Skeletal muscle tissue (tissue), 4 donors: ENCODE measurements around the gene NUDT9. TPM values are rescaled to one million over a fixed set of nuclear protein-coding genes. Genes with fewer than 3 reads are reported as not detected.
"Not testable (repeated sequence)": the region's sequence is repeated elsewhere in the genome, so short reads cannot be mapped to it uniquely, and the experiment has no call there.

Source experiments
- H3K27ac ChIP-seq: one replicate; pipeline ENCODE4 v1.7.0; 2013; ENCODE audit warnings: mild to moderate bottlenecking, low read depth, low read length, inconsistent platforms
- H3K27me3 ChIP-seq, 3 donors: one replicate each; pipeline ENCODE4 v1.7.0; 2013; ENCODE audit warnings: low read length in 3 of 3; ENCODE audit not compliant: control insufficient read depth in 3 of 3, insufficient read depth in 3 of 3
- H3K36me3 ChIP-seq, 3 donors: one replicate each; pipeline ENCODE4 v1.7.0; 2013; ENCODE audit warnings: low read length in 3 of 3; ENCODE audit not compliant: control insufficient read depth in 3 of 3, insufficient read depth in 3 of 3
- H3K4me1 ChIP-seq, 3 donors: one replicate each; pipeline ENCODE4 v1.7.0; 2013; ENCODE audit warnings: low read length in 3 of 3, mild to moderate bottlenecking in 3 of 3; ENCODE audit not compliant: control insufficient read depth in 3 of 3, insufficient read depth in 3 of 3
- H3K4me3 ChIP-seq, 3 donors: one replicate each; pipeline ENCODE4 v1.7.0; 2013; ENCODE audit warnings: low read length in 3 of 3
- H3K9ac ChIP-seq, 3 donors: one replicate each; pipeline ENCODE4 v1.7.0; 2013; ENCODE audit warnings: low read length in 3 of 3, mild to moderate bottlenecking in 3 of 3, moderate library complexity in 2 of 3, low read depth in 1 of 3
- H3K9me3 ChIP-seq, 3 donors: one replicate each; pipeline ENCODE4 v1.7.0; 2013; ENCODE audit warnings: low read length in 3 of 3; ENCODE audit not compliant: control insufficient read depth in 3 of 3
- total RNA-seq: library from RNA; depleted of rRNA; stranded (reverse); fragments of >200 nt; gene quantifications from one replicate; pipeline ENCODE4 v1.2.3, GENCODE V29; 2014
- donor health status: Osteomylitis.

NUDT9 gene
- total RNA-seq, 1 donor from 2014 or later, result 15.7 TPM

DNA sequence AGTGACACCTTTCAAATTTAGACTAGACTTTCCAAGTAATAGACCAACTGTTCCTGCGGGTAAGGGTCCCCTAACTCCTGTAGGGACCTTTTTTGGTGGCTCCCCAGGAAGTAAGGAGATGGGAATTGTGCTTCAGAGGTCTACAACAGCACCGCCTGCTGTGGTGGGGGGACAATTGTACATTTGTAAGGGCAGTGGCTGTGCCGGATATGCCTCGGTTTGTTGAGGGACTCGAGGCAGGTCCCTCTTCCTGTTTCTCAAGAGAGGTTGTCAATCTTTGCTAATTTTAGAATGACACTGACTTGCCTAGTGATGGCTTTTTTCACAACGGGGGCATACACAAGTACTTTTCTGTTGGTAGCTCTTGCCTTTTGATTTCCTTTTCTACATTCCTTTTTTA lies 15.9 kb upstream of the NUDT9 start:
- no peaks in the 10 kb centered on the region for H3K27me3 ChIP-seq
- no peak overlapping the region for H3K27ac ChIP-seq
- H3K4me3 ChIP-seq, result no peak overlapping the region
- H3K9me3 ChIP-seq, result no peaks in the 10 kb centered on the region
- H3K36me3 ChIP-seq, result no peaks in the 10 kb centered on the region
- no peak overlapping the region for H3K9ac ChIP-seq
- H3K4me1 ChIP-seq, result no peaks in the 10 kb centered on the region

DNA sequence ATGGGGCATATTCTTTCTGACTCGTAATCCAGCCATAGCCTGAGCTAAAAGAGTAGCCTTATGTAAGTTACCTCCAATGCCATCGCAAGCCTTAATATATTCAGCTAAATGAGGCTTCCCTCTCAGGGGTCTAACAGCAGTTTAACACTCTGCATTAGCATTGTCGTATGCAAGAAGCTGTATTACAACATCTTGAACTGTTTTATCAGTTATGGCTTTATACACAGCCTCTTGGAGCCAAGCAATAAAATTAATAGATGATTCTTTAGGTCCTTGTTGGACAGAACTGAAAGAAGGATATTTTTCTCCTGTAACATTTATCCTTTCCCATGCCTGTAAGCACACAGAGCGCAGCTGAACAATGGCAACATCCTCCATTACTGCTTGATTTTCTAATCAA lies 15.5 kb upstream of the NUDT9 start:
- H3K4me3 ChIP-seq, H3K9me3 ChIP-seq, H3K4me1 ChIP-seq, H3K27ac ChIP-seq, H3K27me3 ChIP-seq, H3K36me3 ChIP-seq, H3K9ac ChIP-seq: not testable (repeated sequence)

- H3K9me3 ChIP-seq, result no peaks in the 10 kb centered on the region
- no peaks in the 10 kb centered on the region for H3K4me1 ChIP-seq
- H3K9ac ChIP-seq, result no peak overlapping the region
- H3K27ac ChIP-seq, result no peak overlapping the region
- no peaks in the 10 kb centered on the region for H3K27me3 ChIP-seq
- no peak overlapping the region for H3K4me3 ChIP-seq
- H3K36me3 ChIP-seq, result no peaks in the 10 kb centered on the region
Measured at GRCh38 chr4:87409420-87409939, 12.9 kb upstream of the NUDT9 start.

DNA sequence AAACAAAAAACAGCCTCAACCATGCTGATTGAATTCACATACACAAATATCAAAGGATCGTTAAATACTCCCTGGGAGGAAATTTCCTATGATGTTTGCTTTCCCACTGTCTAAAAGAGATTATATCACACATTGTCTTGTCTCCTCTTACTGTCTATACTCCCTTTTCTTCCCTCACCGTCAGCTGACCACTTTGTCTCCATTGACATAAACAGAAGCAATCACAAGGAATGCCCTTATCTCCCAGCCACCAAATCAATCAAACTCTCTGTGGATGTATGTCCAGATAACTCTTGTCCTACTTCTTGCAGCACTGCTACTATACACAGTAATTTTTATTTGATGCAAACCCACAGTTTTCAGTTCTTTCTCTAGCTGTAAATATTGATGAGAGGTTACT lies 12.2 kb upstream of the NUDT9 start:
- Histone ChIP-seq H3K27ac (no peak overlapping the region), H3K9me3 (no peaks in the 10 kb centered on the region), H3K36me3 (no peaks in the 10 kb centered on the region), H3K4me1 (no peaks in the 10 kb centered on the region), H3K27me3 (no peaks in the 10 kb centered on the region), H3K9ac (no peak overlapping the region), H3K4me3 (no peak overlapping the region)

GRCh38 chr4:87410679-87411078 lies 11.7 kb upstream of the NUDT9 start:
- Histone ChIP-seq H3K4me1 (no peaks in the 10 kb centered on the region), H3K9ac (no peak overlapping the region)

DNA sequence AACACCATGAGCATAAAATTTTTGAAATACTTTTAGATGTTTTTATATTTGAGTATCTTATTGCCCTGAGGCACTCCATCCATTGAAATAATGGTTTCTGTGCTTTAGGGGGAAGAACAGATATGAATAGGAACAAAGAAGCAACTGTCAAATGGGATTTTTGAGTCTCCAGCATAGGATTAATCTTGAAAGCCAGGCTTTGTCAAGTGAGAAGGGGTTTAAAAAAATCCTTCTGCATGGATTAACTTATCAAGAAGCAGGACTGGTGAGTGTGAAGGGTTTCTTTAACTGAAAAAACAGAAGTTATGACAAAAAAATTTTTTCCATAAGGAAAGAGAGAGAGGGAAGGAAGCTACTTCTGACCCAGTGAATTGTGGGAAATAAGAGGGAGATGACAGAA lies 7.6 kb upstream of the NUDT9 start:
- H3K9ac ChIP-seq, result no peak overlapping the region
- H3K27ac ChIP-seq, result no peak overlapping the region
- no peaks in the 10 kb centered on the region for H3K36me3 ChIP-seq
- H3K9me3 ChIP-seq, result no peaks in the 10 kb centered on the region
- H3K4me3 ChIP-seq, result no peak overlapping the region
- no peaks in the 10 kb centered on the region for H3K27me3 ChIP-seq
- H3K4me1 ChIP-seq, result no peaks in the 10 kb centered on the region

More at GRCh38 chr4:87410679-87411078, 11.7 kb upstream of the NUDT9 start:
- Histone ChIP-seq H3K4me3 (no peak overlapping the region), H3K36me3 (no peaks in the 10 kb centered on the region), H3K9me3 (no peaks in the 10 kb centered on the region), H3K27ac (no peak overlapping the region), H3K27me3 (no peaks in the 10 kb centered on the region)

GRCh38 chr4:87416965-87417364 lies 5.4 kb upstream of the NUDT9 start:
- Histone ChIP-seq H3K9ac (no peak overlapping the region), H3K27me3 (no peaks in the 10 kb centered on the region), H3K36me3 (no peaks in the 10 kb centered on the region), H3K27ac (no peak overlapping the region), H3K4me3 (no peak overlapping the region), H3K9me3 (no peaks in the 10 kb centered on the region), H3K4me1 (peaks cover 0 to 9% (median 7%) of the 10 kb centered on the region in 3 donors)

DNA sequence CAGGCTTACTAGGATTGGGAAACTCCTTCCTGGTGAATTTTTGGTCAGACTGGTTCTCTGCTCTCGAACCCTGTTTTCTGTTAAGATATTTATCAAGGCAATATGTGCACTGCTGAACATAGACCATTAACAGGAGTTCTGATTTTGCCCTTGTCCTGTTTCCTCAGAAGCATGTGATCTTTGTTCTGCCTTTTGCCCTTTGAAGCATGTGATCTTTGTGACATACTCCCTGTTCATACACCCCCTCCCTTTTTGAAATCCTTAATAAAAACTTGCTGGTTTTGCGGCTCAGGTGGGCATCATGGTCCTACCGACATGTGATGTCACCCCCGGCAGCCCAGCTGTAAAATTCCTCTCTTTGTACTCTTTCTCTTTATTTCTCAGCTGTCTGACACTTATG lies 4.0 kb upstream of the NUDT9 start:
- H3K9me3 ChIP-seq, H3K27ac ChIP-seq, H3K4me3 ChIP-seq, H3K36me3 ChIP-seq, H3K9ac ChIP-seq, H3K27me3 ChIP-seq: not testable (repeated sequence)
- peaks cover 0 to 11% (median 7%) of the 10 kb centered on the region in 3 donors for H3K4me1 ChIP-seq

DNA sequence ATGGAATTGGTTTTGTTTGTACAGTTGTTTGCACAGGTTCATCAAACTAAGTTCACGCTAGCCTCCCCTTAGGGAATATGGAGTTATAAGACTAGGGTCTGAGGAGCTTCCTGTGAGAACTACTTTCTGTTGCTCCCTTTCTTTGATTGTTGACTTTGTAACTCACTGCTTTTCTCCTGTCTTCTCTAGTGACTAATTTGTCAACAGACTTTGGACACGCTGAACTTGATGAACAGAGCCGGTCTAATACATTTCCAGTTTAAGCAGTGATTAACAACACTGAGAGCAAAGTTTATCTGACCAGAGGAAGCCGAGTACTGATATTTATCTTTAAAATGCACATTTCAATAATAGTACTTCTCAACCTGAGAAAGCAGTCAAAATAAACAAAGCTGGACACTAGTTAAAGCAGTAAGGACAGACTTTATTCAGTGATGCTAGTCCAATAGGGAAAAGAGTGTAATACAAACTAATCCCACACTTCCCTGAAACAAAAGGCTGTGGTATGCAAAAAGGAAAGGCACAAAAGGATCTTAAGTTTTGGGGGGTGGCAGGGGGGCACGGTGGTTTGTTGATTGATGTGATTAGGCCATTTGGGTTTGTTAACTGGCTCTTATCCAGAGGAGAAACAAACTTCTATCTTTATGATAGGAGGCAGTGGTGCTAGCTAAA lies 2.7 kb upstream of the NUDT9 start:
- H3K27me3 ChIP-seq, result no peaks in the 10 kb centered on the region
- no peaks in the 10 kb centered on the region for H3K9me3 ChIP-seq

GRCh38 chr4:87420276-87420830 lies 2.0 kb upstream of the NUDT9 start:
- no peaks in the 10 kb centered on the region for H3K9me3 ChIP-seq
- no peaks in the 10 kb centered on the region for H3K36me3 ChIP-seq

More for the DNA sequence above, 2.7 kb upstream of the NUDT9 start:
- no peak overlapping the region for H3K4me3 ChIP-seq
- peaks cover 4 to 22% (median 11%) of the 10 kb centered on the region in 3 donors for H3K4me1 ChIP-seq
- no peak overlapping the region for H3K9ac ChIP-seq
- H3K27ac ChIP-seq, result no peak overlapping the region
- H3K36me3 ChIP-seq, result no peaks in the 10 kb centered on the region

More at GRCh38 chr4:87420276-87420830, 2.0 kb upstream of the NUDT9 start:
- Histone ChIP-seq H3K9ac (no peak overlapping the region), H3K27ac (no peak overlapping the region), H3K4me3 (no peak overlapping the region), H3K27me3 (no peaks in the 10 kb centered on the region), H3K4me1 (peaks cover 4 to 27% (median 11%) of the 10 kb centered on the region in 3 donors)
